ENCODE results near the gene UBE4A. TPM values are rescaled to one million over a fixed set of nuclear protein-coding genes. Genes with fewer than 3 reads are reported as not detected.

The UBE4A gene
- polyA plus RNA-seq, 1 experiment = 32.0 TPM

GRCh38 chr11:118437208-118438125 lies 78.1 kb downstream of the UBE4A start:
- TF ChIP-seq, protein P1, sequence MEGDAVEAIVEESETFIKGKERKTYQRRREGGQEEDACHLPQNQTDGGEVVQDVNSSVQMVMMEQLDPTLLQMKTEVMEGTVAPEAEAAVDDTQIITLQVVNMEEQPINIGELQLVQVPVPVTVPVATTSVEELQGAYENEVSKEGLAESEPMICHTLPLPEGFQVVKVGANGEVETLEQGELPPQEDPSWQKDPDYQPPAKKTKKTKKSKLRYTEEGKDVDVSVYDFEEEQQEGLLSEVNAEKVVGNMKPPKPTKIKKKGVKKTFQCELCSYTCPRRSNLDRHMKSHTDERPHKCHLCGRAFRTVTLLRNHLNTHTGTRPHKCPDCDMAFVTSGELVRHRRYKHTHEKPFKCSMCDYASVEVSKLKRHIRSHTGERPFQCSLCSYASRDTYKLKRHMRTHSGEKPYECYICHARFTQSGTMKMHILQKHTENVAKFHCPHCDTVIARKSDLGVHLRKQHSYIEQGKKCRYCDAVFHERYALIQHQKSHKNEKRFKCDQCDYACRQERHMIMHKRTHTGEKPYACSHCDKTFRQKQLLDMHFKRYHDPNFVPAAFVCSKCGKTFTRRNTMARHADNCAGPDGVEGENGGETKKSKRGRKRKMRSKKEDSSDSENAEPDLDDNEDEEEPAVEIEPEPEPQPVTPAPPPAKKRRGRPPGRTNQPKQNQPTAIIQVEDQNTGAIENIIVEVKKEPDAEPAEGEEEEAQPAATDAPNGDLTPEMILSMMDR (IDR thresholded peaks at IDR 0.05; ENCODE audit: low read depth, low read length) = no peak
- H3K9me3 ChIP-seq (ENCODE audit: control insufficient read depth, insufficient read depth, low read length) = peaks cover 4% of the 10 kb centered on the region; the same call in 1 of the 2 replicates
- ChIA-PET POLR2A (no interaction called here), CTCF (no interaction called here)
- peak overlapping the region; percentile 78 for H3K27ac ChIP-seq (ENCODE audit: low read depth, low read length)
- DNase-seq (ENCODE audit: low read depth, low spot score) = no peak
- H3K27me3 ChIP-seq (ENCODE audit: control insufficient read depth, insufficient read depth, low read length) = no peaks in the 10 kb centered on the region
- H3K4me3 ChIP-seq (ENCODE audit: low read depth, low read length) = peak overlapping the region; percentile 78

- ChIA-PET CTCF (interaction anchor here (1.0 kb wide), 1 partner anchor 10 kb away, joined by 4 read pairs; no protein-coding TSS in a partner anchor), POLR2A (interaction anchor here (0.5 to 0.9 kb wide), 2 partner anchors 18 to 36 kb away, joined by 3 to 6 read pairs; no protein-coding TSS in a partner anchor)
- Histone ChIP-seq H3K9me3 (ENCODE audit: control insufficient read depth, insufficient read depth, low read length) (peaks cover 4% of the 10 kb centered on the region; the same call in 1 of the 2 replicates), H3K27me3 (ENCODE audit: control insufficient read depth, insufficient read depth, low read length) (no peaks in the 10 kb centered on the region), H3K27ac (ENCODE audit: low read depth, low read length) (peak overlapping the region; percentile 53), H3K4me3 (ENCODE audit: low read depth, low read length) (peak overlapping the region; percentile 78)
- TF ChIP-seq, protein P1 (IDR thresholded peaks at IDR 0.05; ENCODE audit: low read depth, low read length) = no peak
- peak; percentile 57 for DNase-seq (ENCODE audit: low read depth, low spot score)
These were observed 79.0 kb downstream of the UBE4A start for GRCh38 chr11:118438314-118438931.

GRCh38 chr11:118439646-118440045 lies 80.2 kb downstream of the UBE4A start:
- Histone ChIP-seq H3K27ac (ENCODE audit: low read depth, low read length) (no peak overlapping the region), H3K4me3 (ENCODE audit: low read depth, low read length) (no peak overlapping the region), H3K27me3 (ENCODE audit: control insufficient read depth, insufficient read depth, low read length) (no peaks in the 10 kb centered on the region), H3K9me3 (ENCODE audit: control insufficient read depth, insufficient read depth, low read length) (peaks cover 4% of the 10 kb centered on the region; the same call in 1 of the 2 replicates)
- DNase-seq (ENCODE audit: low read depth, low spot score) = no peak
- ChIA-PET POLR2A (no interaction called here), CTCF (interaction anchor here (0.6 to 1.2 kb wide), 4 partner anchors 17 to 1584 kb away, joined by 3 to 7 read pairs (median 4); no protein-coding TSS in a partner anchor)
- TF ChIP-seq, protein P1 (IDR thresholded peaks at IDR 0.05; ENCODE audit: low read depth, low read length) = no peak

DNA sequence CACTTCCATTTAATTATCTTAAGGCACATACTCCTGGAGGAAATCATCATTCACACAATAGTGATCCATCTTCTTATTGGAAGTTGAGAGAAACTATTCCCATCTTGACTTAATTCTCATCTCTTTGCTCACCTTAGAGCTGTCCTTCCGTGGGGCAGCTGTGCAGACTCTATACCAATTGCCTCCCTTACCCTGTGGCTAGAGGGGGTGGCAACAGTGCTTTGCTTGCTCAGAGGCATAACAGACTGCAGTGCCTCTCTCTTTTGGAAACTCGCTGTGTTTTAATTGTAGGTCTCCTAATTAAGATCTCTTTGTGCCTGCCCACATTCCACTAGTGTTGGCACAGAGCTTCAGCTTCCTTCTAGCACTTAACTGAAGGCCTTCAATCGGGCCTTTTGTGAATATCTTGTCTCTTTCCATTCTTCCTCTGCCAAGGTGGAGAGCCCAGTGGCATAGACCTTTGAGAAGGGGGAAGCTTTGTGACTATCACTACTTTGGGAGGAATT lies 82.4 kb downstream of the UBE4A start:
- ChIA-PET CTCF (interaction anchor here (1.6 kb wide), 1 partner anchor 10 kb away, joined by 6 read pairs; no protein-coding TSS in a partner anchor), POLR2A (no interaction called here)
- Histone ChIP-seq H3K27me3 (ENCODE audit: control insufficient read depth, insufficient read depth, low read length) (no peaks in the 10 kb centered on the region), H3K27ac (ENCODE audit: low read depth, low read length) (no peak overlapping the region), H3K9me3 (ENCODE audit: control insufficient read depth, insufficient read depth, low read length) (peaks cover 2% of the 10 kb centered on the region; the same call in 1 of the 2 replicates), H3K4me3 (ENCODE audit: low read depth, low read length) (no peak overlapping the region)
- no peak for DNase-seq (ENCODE audit: low read depth, low spot score)
- TF ChIP-seq, protein P1 (IDR thresholded peaks at IDR 0.05; ENCODE audit: low read depth, low read length) = no peak
